Stimulated activated naive CD8-positive, alpha-beta T cell treated with anti-CD3 and anti-CD28 coated beads, Interleukin-15, Interleukin-2, amounts not matched to agents 100 U/mL and 50 U/mL, for 24 hours (primary cell): Measurements from ENCODE around the gene ANKRD13A.
"Not testable (repeated sequence)": the region's sequence is repeated elsewhere in the genome, so short reads cannot be mapped to it uniquely, and the experiment has no call there.

Source experiments
- ATAC-seq: fragments of 150-1000 bp; cut with Tn5 transposase; one replicate; pipeline ENCODE4 v1.10.0; 2021
- DNase-seq: peaks from one replicate; pipeline ENCODE4 v3.0.0; 2021

Gene ANKRD13A

DNA sequence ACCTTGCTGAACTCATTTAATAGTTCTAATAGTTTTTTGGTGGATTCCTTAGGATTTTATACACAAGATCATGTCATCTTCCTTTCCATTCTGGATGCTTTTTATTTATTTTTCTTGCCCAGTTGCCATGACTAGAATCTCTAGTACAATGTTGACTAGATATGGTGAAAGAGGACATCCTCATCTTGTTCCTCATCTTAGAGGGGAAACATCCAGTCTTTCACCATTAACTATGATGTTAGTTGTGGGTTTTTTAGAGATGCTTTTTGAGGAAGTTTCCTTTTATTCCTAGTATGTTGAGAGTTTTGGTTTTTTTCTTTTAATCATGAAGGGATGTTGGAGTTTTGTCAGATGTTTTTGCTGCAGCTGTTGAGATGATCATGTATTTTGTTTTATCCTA, 8.7 kb downstream of the ANKRD13A start:
- no peak for ATAC-seq
- no peak for DNase-seq

DNA sequence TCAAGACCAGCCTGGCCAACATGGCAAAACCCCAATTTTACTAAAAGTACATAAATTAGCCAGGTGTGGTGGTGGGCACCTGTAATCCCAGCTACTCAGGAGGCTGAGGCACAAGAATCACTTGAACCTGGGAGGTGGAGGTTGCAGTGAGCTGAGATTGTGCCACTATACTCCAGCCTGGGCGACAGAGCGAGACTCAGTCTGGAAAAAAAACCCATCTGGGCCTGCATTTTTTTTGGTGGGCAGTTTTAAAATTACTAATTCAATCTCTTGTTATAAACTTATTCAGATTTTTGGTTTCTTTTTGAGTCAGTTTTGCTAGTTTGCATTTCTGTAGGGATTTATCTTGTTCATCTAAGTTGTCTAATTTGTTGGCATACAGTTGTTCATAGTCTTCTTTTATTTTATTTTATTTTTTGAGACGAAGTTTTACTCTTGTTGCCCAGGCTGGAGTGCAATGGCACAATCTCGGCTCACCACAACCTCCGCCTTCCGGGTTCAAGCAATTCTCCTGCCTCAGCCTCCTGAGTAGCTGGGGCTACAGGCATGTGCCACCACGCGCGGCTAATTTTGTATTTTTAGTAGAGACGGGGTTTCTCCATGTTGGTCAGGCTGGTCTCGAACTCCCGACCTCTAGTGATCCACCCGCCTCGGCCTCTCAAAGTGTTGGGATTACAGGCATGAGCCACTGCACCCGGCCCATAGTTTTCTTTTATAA, 9.6 kb downstream of the ANKRD13A start:
- DNase-seq: not testable (repeated sequence)
- ATAC-seq: peak; percentile 15

DNA sequence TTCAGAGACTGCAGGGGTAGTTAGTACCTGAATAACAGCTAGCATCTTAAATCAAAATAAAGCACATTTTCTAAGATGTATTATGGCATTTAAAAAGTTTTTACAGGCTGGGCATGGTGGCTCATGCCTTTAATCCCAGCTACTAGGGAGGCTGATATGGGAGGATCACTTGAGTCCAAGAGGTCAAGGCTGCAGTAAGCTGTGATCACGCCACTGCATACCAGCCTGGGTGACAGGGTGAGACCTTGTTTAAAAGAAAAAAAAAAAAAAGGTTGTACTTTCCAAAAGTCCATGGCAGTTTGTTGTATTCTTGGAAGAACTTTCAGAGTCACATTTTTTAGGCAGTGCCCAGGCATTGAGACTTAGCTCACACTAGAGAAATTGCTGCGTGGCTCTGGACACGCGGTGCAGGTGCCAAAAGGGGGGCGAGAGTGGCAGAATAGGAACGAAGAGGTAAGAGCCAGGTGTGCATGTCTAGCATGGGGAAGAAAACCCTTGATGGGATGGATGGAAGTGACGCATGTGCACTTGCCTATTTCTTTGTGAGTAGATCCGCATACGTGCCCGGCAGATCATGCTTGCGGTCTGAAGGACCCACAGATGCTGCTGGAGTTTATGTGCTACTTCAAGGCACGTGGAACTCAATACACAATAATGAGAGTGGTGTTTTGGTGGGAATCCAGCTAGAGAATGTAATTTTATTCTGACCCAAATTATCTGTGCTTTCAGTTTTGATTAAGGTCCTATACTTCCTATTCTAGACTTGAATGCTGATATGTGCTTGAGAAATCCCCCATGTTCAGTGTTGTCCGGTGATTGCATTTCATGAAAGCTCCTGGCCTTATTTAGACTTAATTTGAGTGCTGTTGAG, 11.9 kb downstream of the ANKRD13A start:
- no peak for ATAC-seq

DNA sequence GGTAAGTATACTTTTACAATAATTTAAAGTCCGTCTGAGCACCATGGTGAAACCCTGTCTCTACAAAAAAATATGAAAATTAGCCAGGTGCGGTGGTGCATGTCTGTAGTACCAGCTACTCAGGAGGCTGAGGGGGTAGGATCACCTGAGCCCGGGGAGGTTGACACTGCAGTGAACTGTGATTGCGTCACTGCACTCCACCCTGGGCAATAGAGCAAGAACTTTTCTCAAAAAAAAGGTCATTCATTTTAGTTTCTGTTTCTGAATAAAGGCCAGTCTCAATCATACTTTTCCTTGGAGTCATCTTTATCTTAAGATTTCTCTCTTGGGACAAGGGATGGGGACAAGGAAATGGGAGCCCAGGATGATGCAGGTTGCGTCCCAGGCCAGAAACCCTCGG, 12.9 kb downstream of the ANKRD13A start:
- ATAC-seq: no peak
- peak; percentile 36 for DNase-seq

More for the DNA sequence above, 11.9 kb downstream of the ANKRD13A start:
- DNase-seq: no peak

DNA sequence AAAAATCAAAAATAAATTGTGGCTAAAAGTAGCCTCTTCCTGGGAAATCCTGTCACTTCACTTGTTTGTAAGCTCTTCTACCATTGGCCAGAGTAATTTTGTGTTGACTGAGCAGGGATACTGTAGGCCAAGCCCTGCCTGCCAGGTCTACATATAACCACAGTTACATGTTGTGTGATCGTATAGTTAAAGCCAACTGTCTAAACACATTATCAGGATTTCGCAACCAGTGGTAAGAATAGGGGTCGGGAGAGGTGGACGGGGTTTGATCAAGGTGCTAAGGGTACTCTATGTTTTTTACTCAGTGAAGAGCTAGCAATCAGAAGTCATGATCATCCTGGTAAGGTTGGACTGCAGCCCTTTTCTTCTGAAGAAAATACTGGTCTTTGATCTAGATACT, 13.4 kb downstream of the ANKRD13A start:
- ATAC-seq (no peak), DNase-seq (no peak)

DNA sequence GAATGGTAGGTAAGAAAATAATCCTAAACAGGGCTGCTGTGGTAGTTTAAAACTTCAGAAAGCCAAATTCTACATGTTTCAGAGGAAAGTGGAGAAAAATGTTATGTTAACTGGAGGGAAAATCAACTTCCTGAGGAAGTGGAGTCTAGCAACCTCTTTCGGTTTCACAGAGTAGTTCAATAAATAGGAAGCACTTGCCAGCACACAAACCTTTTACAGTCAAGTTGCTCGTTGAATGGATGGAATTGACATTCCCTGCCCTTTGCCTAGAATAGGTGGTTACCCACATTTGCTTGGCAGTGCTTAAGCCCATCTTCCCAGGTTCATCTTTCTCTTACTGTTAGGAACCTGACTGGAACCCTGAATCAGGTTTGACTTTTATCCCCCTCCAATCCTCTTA, 15.9 kb downstream of the ANKRD13A start:
- DNase-seq: no peak
- no peak for ATAC-seq

DNA sequence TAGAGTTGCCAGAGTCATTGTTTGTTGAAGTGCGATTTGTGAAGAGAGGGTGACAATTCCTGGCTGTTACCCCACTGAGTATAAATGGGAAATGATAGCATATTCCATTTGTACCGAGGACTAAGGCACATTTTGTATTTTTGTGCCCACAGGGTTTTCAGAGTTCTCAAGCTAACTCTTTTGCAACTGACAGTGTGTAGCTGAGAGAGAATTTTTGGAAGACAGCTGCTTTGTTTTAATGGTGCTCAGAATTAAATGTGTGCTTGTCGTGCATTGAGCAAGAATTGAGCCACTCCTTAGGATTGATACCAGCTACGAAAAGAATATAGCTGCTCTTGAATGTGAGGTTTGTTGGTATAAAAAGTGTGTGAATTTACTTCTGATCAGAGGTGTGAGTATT, 21.7 kb downstream of the ANKRD13A start:
- DNase-seq (no peak), ATAC-seq (no peak)

DNA sequence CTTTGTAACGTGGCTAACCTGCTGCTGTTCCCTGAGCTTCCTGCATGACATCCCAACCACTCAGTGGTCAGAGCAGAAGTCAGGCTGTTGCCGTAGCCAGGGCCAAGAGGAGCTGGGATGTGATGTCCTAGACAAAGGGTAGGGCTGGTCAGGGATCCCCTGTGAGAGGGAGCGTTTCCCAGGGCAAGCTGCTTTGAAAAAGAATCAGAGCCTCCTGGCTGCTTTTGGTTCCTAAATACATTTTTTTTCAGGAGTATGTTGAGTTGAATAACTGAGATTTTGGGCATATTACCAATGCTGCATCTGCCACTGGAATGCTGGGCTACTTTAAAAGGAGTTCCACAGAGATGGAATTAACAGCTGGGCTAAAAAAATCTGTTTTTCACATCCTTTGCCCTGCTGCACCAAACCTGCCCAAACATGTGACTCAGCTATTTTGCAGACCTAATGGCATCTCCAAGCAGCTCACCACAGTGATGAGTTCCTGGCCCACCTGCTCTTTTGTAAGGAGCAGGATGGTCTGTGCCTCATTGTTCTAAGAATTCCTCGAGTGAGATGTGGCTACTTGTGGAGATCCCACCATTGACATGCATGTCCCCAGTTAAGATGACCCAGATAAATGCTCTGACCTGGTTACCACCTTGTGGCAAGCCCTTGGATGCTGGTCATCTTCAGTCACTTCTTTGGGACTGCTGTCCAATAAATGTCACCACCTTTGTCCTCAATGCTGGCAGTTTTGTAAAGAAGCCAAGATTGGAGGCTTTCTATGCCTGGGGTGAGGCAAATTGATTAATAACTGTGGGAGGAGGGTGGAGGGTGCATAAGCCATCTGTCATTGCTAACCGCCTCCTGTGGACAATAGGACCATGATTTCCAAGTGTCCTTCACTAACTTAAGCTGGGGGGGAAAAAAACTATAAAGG, 24.1 kb downstream of the ANKRD13A start:
- DNase-seq (no peak), ATAC-seq (no peak)

DNA sequence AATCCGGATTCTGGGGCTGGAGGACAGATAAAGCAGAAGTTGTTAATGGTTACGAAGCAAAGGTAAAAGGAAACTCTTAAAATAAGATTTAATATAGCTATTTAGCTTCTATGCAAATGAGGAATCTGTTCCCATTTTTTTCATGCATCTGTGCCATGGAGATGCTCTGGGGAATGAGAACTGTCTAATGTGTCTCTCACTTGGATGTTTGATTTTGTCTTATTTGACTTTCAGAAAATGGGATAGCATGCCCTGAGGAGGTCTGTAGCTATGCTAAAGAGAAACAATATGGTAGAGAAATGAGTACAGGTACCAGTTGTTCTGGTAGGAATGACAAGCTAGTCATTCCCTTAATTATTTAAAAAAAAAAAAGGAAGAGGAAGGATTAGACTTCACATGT, 24.8 kb downstream of the ANKRD13A start:
- DNase-seq (no peak), ATAC-seq (no peak)

DNA sequence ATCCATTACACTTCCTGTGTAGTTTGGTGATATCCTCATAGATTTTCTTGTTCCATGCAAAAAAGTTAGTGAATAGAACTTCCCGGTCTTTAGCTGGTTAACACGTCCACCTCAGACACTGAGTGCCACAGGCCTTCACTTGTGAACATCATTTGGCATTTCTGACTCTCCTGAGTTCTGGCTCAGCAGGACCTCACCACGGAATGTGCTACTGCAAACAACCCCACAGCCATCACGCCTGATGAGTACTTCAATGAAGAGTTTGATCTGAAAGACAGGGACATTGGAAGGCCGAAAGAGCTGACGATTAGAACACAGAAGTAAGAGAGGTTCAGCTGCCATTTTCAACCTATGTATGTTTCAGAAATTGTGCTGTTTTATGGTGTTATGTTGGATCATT, 29.1 kb downstream of the ANKRD13A start:
- ATAC-seq: no peak
- DNase-seq: no peak

DNA sequence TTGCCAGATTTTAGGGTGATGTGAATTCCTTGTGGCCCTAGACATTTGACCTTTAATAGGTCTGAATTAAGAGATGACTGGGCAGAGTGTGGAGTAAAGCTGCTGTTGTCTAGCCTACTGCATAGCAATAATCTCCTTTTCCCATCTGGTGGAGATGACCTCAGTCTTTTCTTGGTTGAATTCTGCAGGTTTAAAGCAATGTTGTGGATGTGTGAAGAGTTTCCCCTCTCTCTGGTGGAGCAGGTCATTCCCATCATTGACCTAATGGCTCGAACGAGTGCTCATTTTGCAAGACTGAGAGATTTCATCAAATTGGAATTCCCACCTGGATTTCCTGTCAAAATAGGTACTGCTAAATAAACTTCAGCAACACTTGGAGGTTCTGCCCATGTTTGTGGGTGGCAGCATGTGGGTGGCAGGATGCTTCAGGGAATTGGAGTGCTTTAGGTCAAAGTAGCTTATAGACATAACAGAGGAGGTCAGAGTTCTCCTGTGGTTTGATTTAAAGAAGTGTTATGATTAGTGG, 30.1 kb downstream of the ANKRD13A start:
- DNase-seq (no peak), ATAC-seq (no peak)

DNA sequence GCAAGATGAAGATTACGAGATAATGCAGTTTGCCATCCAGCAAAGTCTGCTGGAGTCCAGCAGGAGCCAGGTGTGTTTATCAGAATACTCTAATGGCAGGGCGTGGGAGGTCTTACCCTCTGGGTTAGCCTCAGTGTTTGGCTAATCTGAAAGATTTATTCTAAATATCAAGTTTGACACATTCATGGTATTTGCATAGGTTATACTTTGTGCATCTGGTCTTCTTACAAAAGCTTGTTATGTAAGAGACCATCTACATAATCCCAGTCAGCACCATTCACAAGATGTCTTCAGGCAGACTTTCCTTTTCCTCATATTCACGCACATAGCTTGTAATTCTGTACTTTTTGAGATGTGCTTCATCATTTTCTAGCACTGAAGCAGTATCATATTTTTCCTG, 34.7 kb downstream of the ANKRD13A start:
- ATAC-seq: no peak
- no peak for DNase-seq

DNA sequence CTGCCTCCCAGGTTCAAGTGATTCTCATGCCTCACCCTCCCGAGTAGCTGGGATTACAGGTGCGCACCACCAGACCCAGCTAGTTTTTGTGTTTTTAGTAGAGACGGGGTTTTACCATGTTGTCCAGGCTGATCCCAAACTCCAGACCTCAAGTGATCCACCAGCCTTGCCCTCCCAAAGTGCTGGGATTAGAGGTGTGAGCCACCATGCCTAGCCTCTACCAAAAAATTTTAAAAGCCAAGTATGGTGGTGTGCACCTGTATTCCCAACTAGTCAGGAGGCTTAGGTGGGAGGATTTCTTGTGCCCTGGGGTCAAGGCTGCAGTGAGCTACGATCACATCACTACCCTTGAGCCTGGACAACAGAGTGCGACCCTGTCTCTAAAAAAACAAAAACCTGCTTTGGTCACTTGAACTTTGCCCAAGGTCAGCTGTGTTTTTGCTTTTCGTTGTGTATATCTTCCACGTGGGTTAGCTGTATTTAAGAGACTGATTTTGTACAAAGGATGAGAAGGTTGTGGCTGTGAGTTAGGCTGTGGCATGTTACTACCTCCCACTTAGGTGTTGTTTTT, 36.4 kb downstream of the ANKRD13A start:
- ATAC-seq: no peak

DNA sequence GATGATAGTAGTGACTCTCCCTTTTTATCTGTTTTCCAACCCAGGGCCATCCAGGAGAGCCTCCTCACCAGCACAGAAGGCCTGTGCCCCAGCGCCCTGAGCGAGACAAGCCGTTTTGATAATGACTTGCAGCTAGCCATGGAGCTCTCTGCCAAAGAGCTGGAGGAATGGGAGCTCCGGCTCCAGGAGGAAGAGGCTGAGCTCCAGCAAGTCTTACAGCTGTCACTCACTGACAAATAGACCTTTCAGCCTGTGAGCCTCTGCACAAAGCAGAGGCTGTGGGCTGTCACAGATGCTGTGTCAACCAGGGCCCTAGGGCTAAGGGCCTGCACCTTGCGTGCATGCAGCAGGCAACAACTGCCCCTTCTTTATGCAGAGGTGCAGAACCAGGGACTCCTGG, 38.1 kb downstream of the ANKRD13A start:
- DNase-seq: no peak
- no peak for ATAC-seq

More for the DNA sequence above, 36.4 kb downstream of the ANKRD13A start:
- DNase-seq: no peak

DNA sequence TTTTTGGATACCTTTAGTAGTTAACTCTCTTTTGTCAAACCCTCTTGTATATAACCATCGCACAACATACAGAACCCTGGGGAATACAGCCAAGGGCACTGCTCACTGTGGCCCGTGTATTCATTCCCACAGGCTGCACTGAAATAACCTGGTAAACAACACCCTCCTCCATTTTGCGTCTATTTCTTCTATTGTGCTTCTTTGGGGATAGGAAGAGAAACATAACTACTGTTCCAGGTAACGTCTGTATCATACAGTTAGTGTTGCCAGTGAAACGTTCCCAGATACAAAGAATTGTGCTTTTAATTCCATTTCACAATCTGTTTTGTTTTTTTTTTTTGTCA, 39.5 kb downstream of the ANKRD13A start:
- no peak for ATAC-seq
- DNase-seq: no peak

DNA sequence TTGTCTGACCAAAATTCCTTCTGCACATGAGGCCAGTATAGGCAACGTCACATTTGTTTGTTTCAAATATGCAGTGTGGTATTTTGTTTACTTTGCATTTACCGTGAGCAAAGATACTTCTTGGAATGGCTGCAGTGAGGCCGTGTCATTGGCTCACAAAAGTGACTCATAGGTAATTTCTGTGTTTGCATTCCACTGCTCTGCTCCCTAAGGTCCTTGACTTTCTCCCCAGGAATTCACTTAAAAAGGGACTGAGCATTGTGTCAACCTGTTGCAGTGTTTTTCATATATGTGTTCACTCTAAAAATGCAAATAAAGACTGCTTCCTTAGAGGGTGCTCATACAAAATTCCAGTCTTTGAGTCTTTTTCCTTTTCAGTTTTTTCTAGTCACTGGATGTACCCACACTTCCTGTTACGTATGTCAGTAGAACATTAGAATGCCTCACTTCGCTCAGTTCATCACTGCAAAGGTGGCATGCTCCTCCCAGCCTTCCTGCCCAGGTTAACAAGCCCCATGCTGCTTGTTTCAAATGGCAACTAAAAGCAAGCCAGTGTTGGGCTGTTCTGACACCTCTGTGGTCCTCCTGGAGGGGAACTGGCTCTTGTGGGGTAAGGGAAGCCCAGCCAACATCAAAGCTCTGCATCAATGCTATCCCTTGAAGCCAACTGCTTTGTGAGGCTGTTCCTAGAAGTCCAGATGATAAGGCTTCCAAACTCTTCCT, 40.0 kb downstream of the ANKRD13A start:
- ATAC-seq (peak; percentile 29), DNase-seq (no peak)

DNA sequence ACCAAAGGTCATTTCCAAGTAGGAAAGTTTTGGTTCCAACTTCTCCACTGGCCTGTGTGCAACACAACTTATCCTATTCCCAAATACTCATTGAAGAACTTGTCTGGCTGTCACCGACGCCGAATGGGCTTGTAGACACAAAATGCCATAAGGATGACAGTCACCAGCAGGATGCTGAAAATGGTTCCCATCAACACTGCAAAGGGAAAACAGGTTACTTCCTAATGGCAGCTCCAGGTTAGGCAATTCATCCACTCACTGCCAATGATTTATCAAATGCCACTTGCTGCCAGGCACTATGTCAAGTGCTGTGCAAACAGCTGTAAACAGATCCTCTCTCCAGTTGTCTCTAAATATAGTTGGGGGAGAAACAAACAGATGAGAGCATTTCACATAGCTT, 43.0 kb downstream of the ANKRD13A start:
- no peak for ATAC-seq
- DNase-seq: no peak

DNA sequence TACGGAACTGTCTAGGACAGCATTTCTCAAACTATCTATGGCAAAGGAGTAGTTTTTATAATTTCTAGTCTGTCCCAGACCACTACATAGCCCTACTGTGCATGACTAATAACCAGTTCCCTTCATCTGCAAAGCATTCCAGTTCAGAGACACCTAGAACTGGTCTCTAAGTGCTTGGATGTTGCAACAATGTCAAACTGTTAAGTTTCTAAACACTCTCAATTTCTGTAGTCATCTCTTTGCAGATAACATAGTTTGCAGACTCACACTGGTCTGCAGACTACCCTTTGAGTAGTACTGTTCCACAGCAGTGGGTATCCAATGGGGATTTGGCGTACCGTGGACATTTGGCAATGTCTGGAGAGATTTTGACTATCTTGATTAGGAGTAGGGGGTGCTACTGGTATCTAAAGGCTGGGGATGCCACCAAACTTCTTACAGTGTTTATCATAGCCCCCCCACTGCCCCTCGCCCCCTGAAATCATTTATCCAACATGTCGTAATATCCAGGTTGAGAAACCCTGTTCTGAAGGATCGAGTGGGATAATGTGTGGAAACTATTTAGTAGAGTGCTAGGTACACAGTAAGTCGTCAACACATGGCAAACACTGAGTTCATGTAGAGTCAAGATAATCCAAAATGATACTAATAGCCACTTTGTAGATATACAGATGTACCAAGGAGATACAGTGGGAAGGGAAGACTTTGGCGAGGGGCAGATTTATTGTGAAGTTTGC, 47.4 kb downstream of the ANKRD13A start:
- DNase-seq (no peak), ATAC-seq (no peak)

DNA sequence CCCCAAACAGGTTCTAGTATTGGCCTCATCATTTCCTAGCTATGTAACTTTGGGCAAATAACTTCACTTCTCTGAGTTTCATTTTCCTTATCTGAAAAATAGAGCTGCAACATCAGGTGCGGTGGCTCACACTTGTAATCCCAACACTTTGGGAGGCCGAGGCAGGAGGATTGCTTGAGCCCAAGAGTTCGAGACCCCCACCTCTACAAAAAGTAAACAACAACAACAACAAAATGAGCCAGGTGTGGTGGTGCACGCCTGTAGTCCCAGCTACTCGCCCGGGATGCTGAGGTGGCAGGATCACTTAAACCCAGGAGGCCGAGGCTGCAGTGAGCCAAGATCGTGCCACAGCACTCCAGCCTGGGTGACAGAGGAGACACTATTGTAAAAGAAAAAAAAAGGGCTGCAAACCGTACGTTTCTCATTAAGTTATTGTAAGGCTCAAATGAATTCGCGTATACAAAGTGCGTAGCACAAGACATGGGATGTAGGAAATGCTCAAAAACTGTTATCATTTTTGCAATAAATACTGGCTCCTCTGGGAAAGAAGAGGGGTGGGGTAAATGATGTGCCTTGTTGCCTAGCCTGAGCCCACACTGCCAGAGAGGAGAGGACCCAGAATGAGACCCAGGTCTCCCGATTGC, 48.2 kb downstream of the ANKRD13A start:
- no peak for ATAC-seq

More for the DNA sequence above, 48.2 kb downstream of the ANKRD13A start:
- DNase-seq: no peak
